MG63 (cell line): Measurements from ENCODE around the gene PRKD2. TPM values are rescaled to one million over a fixed set of nuclear protein-coding genes. Genes with fewer than 3 reads are reported as not detected.

Experiments
- DNase-seq: peaks from one replicate; pipeline ENCODE4 v3.0.0-alpha.2; 2020
- H3K27me3 ChIP-seq: fragments of 250-450 bp; sonication (Bioruptor Pico); 2 replicates; pipeline ENCODE4 v1.5.1; 2020; ENCODE audit warnings: mild to moderate bottlenecking, moderate library complexity
- H3K36me3 ChIP-seq: fragments of 250-450 bp; sonication (Bioruptor Pico); 2 replicates; pipeline ENCODE4 v1.5.1; 2020; ENCODE audit warnings: mild to moderate bottlenecking, moderate library complexity
- H3K4me3 ChIP-seq: fragments of 250-450 bp; sonication (Bioruptor Pico); 2 replicates; pipeline ENCODE4 v1.5.1; 2020; ENCODE audit warnings: mild to moderate bottlenecking, moderate library complexity
- H3K9me3 ChIP-seq: fragments of 250-450 bp; sonication (Bioruptor Pico); 2 replicates; pipeline ENCODE4 v1.5.1; 2020; ENCODE audit warnings: mild to moderate bottlenecking, moderate library complexity
- total RNA-seq: library from RNA; depleted of rRNA; stranded (reverse); fragments of >200 nt; shearing (Covaris generic); gene quantifications from 2 replicates; pipeline ENCODE4 v1.2.3, GENCODE V29; 2014; ENCODE audit warnings: low replicate concordance

The PRKD2 gene
- total RNA-seq, 1 experiment from 2014 or later: 8.6 TPM

- peaks cover 39% of the 10 kb centered on the region for H3K36me3 ChIP-seq
- H3K9me3 ChIP-seq: no peaks in the 10 kb centered on the region
- H3K4me3 ChIP-seq: peak within 1 kb of the TSS; percentile 81
- DNase-seq: peak; percentile 37
- no peaks in the 10 kb centered on the region for H3K27me3 ChIP-seq
Observed at GRCh38 chr19:46745521-46746280, 28.8 kb upstream of the PRKD2 start, which contains the start of gene FKRP. TSS of gene FKRP (plus strand) at chr19:46746057. CDS start at chr19:46755451, 9,394 bp downstream.

DNA sequence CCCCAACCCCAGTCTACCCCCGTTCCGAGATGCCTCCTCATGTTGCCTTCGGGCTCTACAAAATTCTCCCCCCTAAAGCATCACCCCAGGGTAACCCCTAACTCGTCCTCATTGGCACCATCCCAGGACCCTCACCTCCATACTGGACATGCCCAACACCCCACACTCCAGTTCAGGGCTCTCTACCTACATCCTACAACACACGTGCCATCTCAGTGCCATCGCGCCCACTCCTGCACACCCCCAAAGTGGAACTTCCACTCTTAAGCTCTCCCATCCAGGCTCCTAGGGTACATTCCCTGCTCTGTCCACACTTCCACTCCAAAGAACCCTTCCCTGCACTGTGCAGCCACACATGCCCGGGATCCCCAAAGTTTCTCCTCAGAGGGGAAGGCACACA, 28.1 kb upstream of the PRKD2 start:
- DNase-seq: no peak
- H3K36me3 ChIP-seq: peaks cover 43% of the 10 kb centered on the region
- peak overlapping the region; percentile 81 for H3K4me3 ChIP-seq
- H3K27me3 ChIP-seq: no peaks in the 10 kb centered on the region
- H3K9me3 ChIP-seq: no peaks in the 10 kb centered on the region

- Histone ChIP-seq H3K9me3 (no peaks in the 10 kb centered on the region), H3K27me3 (no peaks in the 10 kb centered on the region), H3K36me3 (peaks cover 48% of the 10 kb centered on the region), H3K4me3 (peak overlapping the region; percentile 81)
- DNase-seq: no peak
Observed at GRCh38 chr19:46744005-46744691, 27.2 kb upstream of the PRKD2 start.

- no peak for DNase-seq
- Histone ChIP-seq H3K9me3 (no peaks in the 10 kb centered on the region), H3K27me3 (no peaks in the 10 kb centered on the region), H3K36me3 (peaks cover 49% of the 10 kb centered on the region), H3K4me3 (no peak overlapping the region)
Observed at GRCh38 chr19:46742926-46743480, 26.1 kb upstream of the PRKD2 start.

DNA sequence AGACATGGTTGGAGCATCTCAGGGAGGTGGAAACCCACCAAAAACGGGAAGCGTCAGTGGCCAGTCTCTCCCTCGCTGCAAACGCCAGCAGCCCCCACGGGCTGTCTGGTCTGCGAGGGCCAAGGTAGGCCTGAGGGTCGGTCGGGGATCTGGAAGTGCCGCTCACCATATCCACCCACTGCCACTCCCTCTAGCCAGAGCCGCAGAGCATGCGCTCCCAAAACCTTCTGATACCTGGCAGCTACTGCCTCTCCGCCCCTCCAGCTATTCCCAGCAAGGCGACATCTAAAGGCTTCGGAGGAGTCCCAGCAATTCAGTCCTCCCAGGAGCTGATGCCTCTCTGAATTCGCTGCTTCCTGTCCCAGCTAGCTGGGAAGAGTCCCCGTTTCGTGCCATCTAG, 24.5 kb upstream of the PRKD2 start:
- Histone ChIP-seq H3K9me3 (no peaks in the 10 kb centered on the region), H3K36me3 (peaks cover 62% of the 10 kb centered on the region), H3K27me3 (no peaks in the 10 kb centered on the region), H3K4me3 (no peak overlapping the region)
- DNase-seq: no peak

GRCh38 chr19:46739290-46739771, 22.4 kb upstream of the PRKD2 start:
- Histone ChIP-seq H3K9me3 (no peaks in the 10 kb centered on the region), H3K27me3 (no peaks in the 10 kb centered on the region), H3K36me3 (peaks cover 81% of the 10 kb centered on the region), H3K4me3 (no peak overlapping the region)
- peak; percentile 33 for DNase-seq

GRCh38 chr19:46737761-46738171, 20.9 kb upstream of the PRKD2 start:
- H3K4me3 ChIP-seq: no peak overlapping the region
- no peaks in the 10 kb centered on the region for H3K9me3 ChIP-seq
- H3K36me3 ChIP-seq: peaks cover 90% of the 10 kb centered on the region
- DNase-seq: no peak
- H3K27me3 ChIP-seq: no peaks in the 10 kb centered on the region

GRCh38 chr19:46737298-46737654, 20.4 kb upstream of the PRKD2 start:
- Histone ChIP-seq H3K4me3 (no peak overlapping the region), H3K9me3 (no peaks in the 10 kb centered on the region), H3K36me3 (peaks cover 92% of the 10 kb centered on the region), H3K27me3 (no peaks in the 10 kb centered on the region)
- DNase-seq: no peak

DNA sequence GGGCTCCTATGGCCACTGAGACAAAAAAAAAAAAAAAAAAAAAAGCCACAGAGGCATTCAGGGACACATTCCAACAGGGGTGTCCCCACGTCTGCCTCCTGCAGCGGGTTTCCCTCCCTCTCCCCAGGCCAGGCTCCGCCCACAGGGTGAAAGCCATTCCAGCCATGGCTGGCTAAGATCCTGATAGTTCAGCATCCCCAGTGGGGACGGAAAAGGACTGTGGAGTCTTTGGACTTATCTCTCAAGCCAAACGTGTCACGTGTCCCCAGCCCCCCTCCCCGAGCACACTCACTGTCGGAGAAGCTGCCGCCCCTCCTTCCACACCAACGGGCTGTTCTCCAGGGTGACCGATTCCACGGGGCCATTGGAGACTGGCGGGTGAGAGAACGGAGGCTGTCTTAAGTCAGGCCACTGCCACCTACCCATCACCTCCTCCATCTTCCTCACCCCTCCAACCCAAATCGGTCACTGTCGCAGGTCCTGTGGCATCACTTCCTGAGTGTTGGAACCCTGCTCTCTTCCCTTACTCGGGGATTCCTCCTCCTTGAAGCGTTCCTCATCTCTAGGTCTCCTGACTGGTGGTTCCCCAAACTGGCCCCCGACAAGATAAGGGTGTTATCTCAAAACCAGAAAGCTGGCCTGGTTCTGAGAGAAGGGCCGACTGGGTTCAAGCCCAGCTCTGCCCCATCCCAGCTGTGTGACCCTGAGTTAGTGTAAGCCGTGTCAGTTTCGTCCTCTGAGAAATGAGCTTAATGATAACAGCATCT, 19.8 kb upstream of the PRKD2 start:
- H3K4me3 ChIP-seq: no peak overlapping the region
- H3K9me3 ChIP-seq: no peaks in the 10 kb centered on the region
- H3K36me3 ChIP-seq: peaks cover 92% of the 10 kb centered on the region
- no peaks in the 10 kb centered on the region for H3K27me3 ChIP-seq
- DNase-seq: no peak

GRCh38 chr19:46733690-46734292, 16.9 kb upstream of the PRKD2 start:
- Histone ChIP-seq H3K27me3 (no peaks in the 10 kb centered on the region), H3K36me3 (peaks cover 96% of the 10 kb centered on the region), H3K4me3 (no peak overlapping the region), H3K9me3 (no peaks in the 10 kb centered on the region)
- no peak for DNase-seq

DNA sequence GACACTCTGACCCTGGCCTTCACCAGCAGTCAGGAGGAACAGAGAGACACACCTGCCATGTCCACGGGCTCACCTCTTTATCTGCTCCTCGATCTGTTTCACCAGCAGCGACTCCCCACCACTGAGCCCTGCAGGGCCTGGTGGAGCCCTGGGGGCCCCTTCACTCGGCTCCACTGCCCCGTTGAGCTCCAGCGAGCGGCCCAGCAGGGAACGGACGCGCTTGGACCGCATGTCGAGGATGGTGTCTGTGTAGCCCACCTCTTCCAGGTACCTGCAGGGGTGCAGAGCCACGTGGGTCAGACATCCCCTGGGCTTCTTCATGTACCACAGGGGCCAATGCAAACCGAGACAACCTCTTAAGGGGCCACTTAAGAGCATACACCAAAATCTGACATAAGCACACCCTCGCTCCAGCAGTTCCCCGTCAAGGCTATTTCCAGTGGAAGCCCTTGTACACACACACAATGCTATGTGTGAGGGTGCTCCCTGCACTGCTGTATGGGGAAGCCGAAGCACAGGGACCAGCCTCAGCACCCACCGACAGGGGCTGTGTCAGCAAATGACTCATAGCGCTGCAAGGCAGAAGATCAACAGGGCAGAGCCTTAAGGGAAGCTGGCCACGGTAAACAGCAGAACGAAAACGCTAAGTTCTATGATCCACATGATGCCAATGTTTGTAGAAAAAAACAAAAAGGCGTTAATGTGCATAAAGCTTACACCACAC, 16.2 kb upstream of the PRKD2 start:
- Histone ChIP-seq H3K36me3 (peaks cover 96% of the 10 kb centered on the region), H3K9me3 (no peaks in the 10 kb centered on the region), H3K4me3 (no peak overlapping the region), H3K27me3 (no peaks in the 10 kb centered on the region)
- peak; percentile 32 for DNase-seq

- no peaks in the 10 kb centered on the region for H3K27me3 ChIP-seq
- H3K36me3 ChIP-seq: peaks cover 96% of the 10 kb centered on the region
- no peaks in the 10 kb centered on the region for H3K9me3 ChIP-seq
- H3K4me3 ChIP-seq: no peak overlapping the region
- no peak for DNase-seq
Observed at GRCh38 chr19:46732172-46732938, 15.4 kb upstream of the PRKD2 start.

DNA sequence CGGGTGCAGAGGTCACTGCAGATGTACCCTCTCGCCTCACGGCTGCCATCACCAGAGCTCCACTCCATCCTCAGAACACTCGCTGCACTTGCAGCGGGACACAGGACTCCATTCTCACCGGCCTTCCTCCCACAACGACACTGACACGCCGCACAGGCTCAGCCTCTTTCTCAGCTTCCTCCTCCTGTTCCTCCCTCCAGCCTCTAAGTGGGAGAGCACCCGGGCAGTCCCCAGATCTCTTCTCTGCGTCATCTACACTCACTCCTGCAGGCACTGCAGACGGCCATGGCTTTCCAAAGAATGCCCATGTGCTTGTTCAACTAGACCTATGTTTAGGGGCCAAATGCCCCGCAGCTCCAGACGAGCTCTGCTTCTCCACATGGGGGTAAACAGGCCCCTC, 14.7 kb upstream of the PRKD2 start:
- no peak for DNase-seq
- no peaks in the 10 kb centered on the region for H3K27me3 ChIP-seq
- no peaks in the 10 kb centered on the region for H3K9me3 ChIP-seq
- H3K4me3 ChIP-seq: no peak overlapping the region
- H3K36me3 ChIP-seq: peaks cover 98% of the 10 kb centered on the region

DNA sequence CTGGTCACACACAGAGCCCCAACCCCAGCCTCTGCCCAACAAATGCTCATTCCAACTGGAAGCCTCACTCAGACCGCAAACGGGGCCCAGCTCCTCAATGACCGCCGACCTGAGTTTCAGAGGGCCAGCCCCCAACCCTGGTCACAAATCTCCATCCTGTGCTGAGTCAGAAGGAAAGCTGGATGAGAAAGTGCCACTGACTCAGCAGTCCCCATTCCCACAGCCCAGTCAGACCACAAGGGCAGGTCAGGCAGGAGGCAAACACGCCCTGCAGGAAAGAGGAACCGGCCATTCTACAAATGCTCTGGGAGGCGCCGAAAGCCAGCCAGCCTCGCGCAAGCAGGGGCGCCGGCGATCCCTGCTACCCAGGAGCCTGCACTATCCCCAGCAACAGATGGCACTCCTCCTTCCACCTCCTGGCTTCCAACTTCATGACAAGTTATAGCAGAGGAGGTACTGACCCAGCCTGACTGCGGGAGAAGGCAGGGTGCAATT, 14.1 kb upstream of the PRKD2 start:
- Histone ChIP-seq H3K4me3 (no peak overlapping the region), H3K36me3 (peaks cover 98% of the 10 kb centered on the region), H3K27me3 (no peaks in the 10 kb centered on the region), H3K9me3 (no peaks in the 10 kb centered on the region)
- peak; percentile 78 for DNase-seq

DNA sequence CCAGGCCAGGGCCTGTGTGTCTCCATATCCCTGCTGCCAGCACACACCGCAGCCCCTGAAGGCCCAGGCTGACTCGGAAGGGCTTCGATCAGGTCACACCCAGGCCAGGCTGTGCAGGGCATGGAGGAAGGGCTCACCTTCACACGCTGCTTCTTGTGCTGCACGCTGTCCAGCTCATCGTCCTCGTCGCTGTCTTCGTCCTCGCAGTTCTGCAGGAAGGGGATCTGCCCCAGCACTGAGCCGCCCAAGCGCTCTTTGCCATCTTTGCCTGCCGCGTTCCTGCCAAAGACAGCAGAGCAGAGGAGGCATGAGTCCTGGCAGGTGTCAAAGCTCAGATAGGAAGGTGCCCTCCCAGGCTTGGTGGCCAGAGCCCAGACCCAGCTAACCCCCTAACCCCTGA, 13.7 kb upstream of the PRKD2 start:
- H3K36me3 ChIP-seq: peaks cover 98% of the 10 kb centered on the region
- DNase-seq: no peak
- H3K9me3 ChIP-seq: no peaks in the 10 kb centered on the region
- H3K4me3 ChIP-seq: no peak overlapping the region
- no peaks in the 10 kb centered on the region for H3K27me3 ChIP-seq
